ENCODE measurements around the gene STEAP1B. TPM values are rescaled to one million over a fixed set of nuclear protein-coding genes. Genes with fewer than 3 reads are reported as not detected.

The STEAP1B gene
- total RNA-seq, 2 experiments from 2014 or later: 0.69 to 2.1 TPM

DNA sequence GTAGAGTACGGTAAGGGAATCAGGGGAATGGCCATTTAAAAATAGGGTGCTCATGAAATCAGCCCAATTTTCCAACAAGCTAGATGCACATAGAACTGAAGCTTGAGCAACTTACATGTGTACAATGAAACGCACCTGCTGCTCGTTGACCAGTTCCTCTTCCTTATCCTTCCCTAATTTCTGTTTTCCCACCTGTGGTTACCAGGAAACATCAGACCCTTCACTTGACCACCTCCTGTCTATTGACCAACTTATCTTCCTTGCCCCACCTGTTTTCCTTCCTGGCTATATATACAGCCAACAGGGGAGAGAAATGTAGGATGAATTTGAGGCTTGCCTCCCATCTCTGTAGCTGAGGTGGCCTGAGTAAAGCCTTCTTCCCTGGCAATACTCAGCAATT, 105.2 kb downstream of the STEAP1B start:
- Histone ChIP-seq H3K27ac (ENCODE audit: low read depth, low read length, poor library complexity, severe bottlenecking) (no peak overlapping the region), H3K4me2 (ENCODE audit: low read length) (peak overlapping the region; percentile 10; the same call in 1 of the 2 replicates), H2AFZ (ENCODE audit: low read length) (no peak overlapping the region), H4K20me1 (ENCODE audit: insufficient read depth, low read length) (no peaks in the 10 kb centered on the region), H3K79me2 (ENCODE audit: insufficient read depth, low read depth, low read length) (no peaks in the 10 kb centered on the region), H3K9me3 (ENCODE audit: low read length) (no peaks in the 10 kb centered on the region), H3K4me1 (ENCODE audit: insufficient read depth, low read length, poor library complexity, severe bottlenecking) (peaks cover 40% of the 10 kb centered on the region), H3K36me3 (ENCODE audit: insufficient read depth, low read length) (no peaks in the 10 kb centered on the region), H3K4me3 (ENCODE audit: low read depth, low read length, poor library complexity, severe bottlenecking) (no peak overlapping the region), H3K9me2 (ENCODE audit: insufficient read depth, low read length) (no peaks in the 10 kb centered on the region)
- CTCF ChIA-PET (ENCODE audit: unreplicated experiment): no interaction called here
- no TSS peak for BruUV-seq (replicated peaks)
- no peak for TF ChIP-seq CTCF (conservative IDR thresholded peaks at IDR 0.05; ENCODE audit: low read length)
- no peak for TF ChIP-seq EZH2phosphoT487 (IDR thresholded peaks at IDR 0.05; ENCODE audit: borderline replicate concordance, low read depth, low read length)
- POLR2A ChIA-PET: interaction anchor here (0.8 to 8.7 kb wide), 4 partner anchors 7 to 48 kb away, joined by 3 to 105 read pairs (median 6); no protein-coding TSS in a partner anchor
- intact Hi-C loops (cut with micrococcal nuclease; ENCODE audit: unreplicated experiment): no loop called here
- DNase-seq (ENCODE audit: low spot score): no peak

- Histone ChIP-seq H3K4me1 (ENCODE audit: insufficient read depth, low read length, poor library complexity, severe bottlenecking) (peaks cover 46% of the 10 kb centered on the region), H2AFZ (ENCODE audit: low read length) (peak overlapping the region; percentile 74; the same call in 1 of the 2 replicates), H3K4me2 (ENCODE audit: low read length) (0 out of 2 replicates have a peak overlapping the region, but pooled peaks have one; percentile 10), H4K20me1 (ENCODE audit: insufficient read depth, low read length) (no peaks in the 10 kb centered on the region), H3K36me3 (ENCODE audit: insufficient read depth, low read length) (no peaks in the 10 kb centered on the region), H3K27ac (ENCODE audit: low read depth, low read length, poor library complexity, severe bottlenecking) (no peak overlapping the region), H3K9me2 (ENCODE audit: insufficient read depth, low read length) (no peaks in the 10 kb centered on the region), H3K79me2 (ENCODE audit: insufficient read depth, low read depth, low read length) (no peaks in the 10 kb centered on the region), H3K4me3 (ENCODE audit: low read depth, low read length, poor library complexity, severe bottlenecking) (no peak overlapping the region), H3K9me3 (ENCODE audit: low read length) (no peaks in the 10 kb centered on the region)
- DNase-seq (ENCODE audit: low spot score): no peak
- intact Hi-C loops (cut with micrococcal nuclease; ENCODE audit: unreplicated experiment): no loop called here
- TF ChIP-seq CTCF (conservative IDR thresholded peaks at IDR 0.05; ENCODE audit: low read length) (no peak), EZH2phosphoT487 (IDR thresholded peaks at IDR 0.05; ENCODE audit: borderline replicate concordance, low read depth, low read length) (no peak)
- BruUV-seq (replicated peaks): no TSS peak
- CTCF ChIA-PET (ENCODE audit: unreplicated experiment): no interaction called here
- POLR2A ChIA-PET: interaction anchor here (0.6 to 8.7 kb wide), 7 partner anchors 8 to 50 kb away, joined by 3 to 105 read pairs (median 3); no protein-coding TSS in a partner anchor
These were observed 105.9 kb downstream of the STEAP1B start for GRCh38 chr7:22393913-22394729.

- TF ChIP-seq EZH2phosphoT487 (IDR thresholded peaks at IDR 0.05; ENCODE audit: borderline replicate concordance, low read depth, low read length) (no peak), CTCF (conservative IDR thresholded peaks at IDR 0.05; ENCODE audit: low read length) (peak; percentile 47; the same call in 1 of the 2 replicates)
- H3K4me1 ChIP-seq (ENCODE audit: insufficient read depth, low read length, poor library complexity, severe bottlenecking): peaks cover 81% of the 10 kb centered on the region
- H3K9me3 ChIP-seq (ENCODE audit: low read length): no peaks in the 10 kb centered on the region
- POLR2A ChIA-PET: interaction anchor here (0.7 to 8.7 kb wide), 16 partner anchors 9 to 49 kb away, joined by 3 to 105 read pairs (median 6); no protein-coding TSS in a partner anchor
- H3K27ac ChIP-seq (ENCODE audit: low read depth, low read length, poor library complexity, severe bottlenecking): peak overlapping the region; percentile 20
- intact Hi-C loops (cut with micrococcal nuclease; ENCODE audit: unreplicated experiment): no loop called here
- CTCF ChIA-PET (ENCODE audit: unreplicated experiment): interaction anchor here (0.8 to 1.4 kb wide), 3 partner anchors 19 to 34 kb away, joined by 3 to 5 read pairs (median 3); no protein-coding TSS in a partner anchor
- H3K79me2 ChIP-seq (ENCODE audit: insufficient read depth, low read depth, low read length): no peaks in the 10 kb centered on the region
- peak overlapping the region; percentile 41 for H3K4me2 ChIP-seq (ENCODE audit: low read length)
- peak; percentile 53 for DNase-seq (ENCODE audit: low spot score)
- peak overlapping the region; percentile 86 for H2AFZ ChIP-seq (ENCODE audit: low read length)
- H3K4me3 ChIP-seq (ENCODE audit: low read depth, low read length, poor library complexity, severe bottlenecking): no peak overlapping the region
- no peaks in the 10 kb centered on the region for H4K20me1 ChIP-seq (ENCODE audit: insufficient read depth, low read length)
- BruUV-seq (replicated peaks): no TSS peak
- H3K36me3 ChIP-seq (ENCODE audit: insufficient read depth, low read length): no peaks in the 10 kb centered on the region
- H3K9me2 ChIP-seq (ENCODE audit: insufficient read depth, low read length): no peaks in the 10 kb centered on the region
These were observed 109.5 kb downstream of the STEAP1B start for GRCh38 chr7:22390516-22390915.
